ENCODE results near the gene MMP3.

GRCh38 chr11:102891736-102892135 is 48.3 kb upstream of the MMP3 start:
- TF ChIP-seq EZH2phosphoT487 (IDR thresholded peaks at IDR 0.05; ENCODE audit: unreplicated experiment) (no peak), CTCF (conservative IDR thresholded peaks at IDR 0.05; ENCODE audit: low read depth in 2 of 2) (no peak), POLR2AphosphoS5 (IDR thresholded peaks at IDR 0.05; ENCODE audit: low read depth) (no peak), REST (IDR thresholded peaks at IDR 0.05; ENCODE audit: unreplicated experiment) (no peak), EZH2 (IDR thresholded peaks at IDR 0.05; ENCODE audit: low read depth, unreplicated experiment) (no peak), CREB1 (CRISPR knock-in tag; IDR thresholded peaks at IDR 0.05; ENCODE audit: low read depth) (no peak), JUNB (IDR thresholded peaks at IDR 0.05; ENCODE audit: unreplicated experiment) (no peak), ZNF114 (CRISPR knock-in tag; IDR thresholded peaks at IDR 0.05) (no peak), ZNF331 (CRISPR knock-in tag; IDR thresholded peaks at IDR 0.05; ENCODE audit: low read depth) (no peak)
- TF ChIP-seq, protein P1, sequence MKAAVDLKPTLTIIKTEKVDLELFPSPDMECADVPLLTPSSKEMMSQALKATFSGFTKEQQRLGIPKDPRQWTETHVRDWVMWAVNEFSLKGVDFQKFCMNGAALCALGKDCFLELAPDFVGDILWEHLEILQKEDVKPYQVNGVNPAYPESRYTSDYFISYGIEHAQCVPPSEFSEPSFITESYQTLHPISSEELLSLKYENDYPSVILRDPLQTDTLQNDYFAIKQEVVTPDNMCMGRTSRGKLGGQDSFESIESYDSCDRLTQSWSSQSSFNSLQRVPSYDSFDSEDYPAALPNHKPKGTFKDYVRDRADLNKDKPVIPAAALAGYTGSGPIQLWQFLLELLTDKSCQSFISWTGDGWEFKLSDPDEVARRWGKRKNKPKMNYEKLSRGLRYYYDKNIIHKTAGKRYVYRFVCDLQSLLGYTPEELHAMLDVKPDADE (IDR thresholded peaks at IDR 0.05): no peak

Data from GM23338 (cell line).